GM12891 (cell line): ENCODE measurements around the gene CDH24.

Experiments used
- POLR2A ChIP-seq: IDR thresholded peaks from 2 replicates; pipeline ENCODE4 v1.6.1; 2011; ENCODE audit warnings: low read depth, low read length, control low read depth
- POLR2AphosphoS5 ChIP-seq: IDR thresholded peaks from 2 replicates; pipeline ENCODE4 v1.6.1; 2011; ENCODE audit warnings: low read depth, low read length, control low read depth
- TAF1 ChIP-seq: IDR thresholded peaks from 2 replicates; pipeline ENCODE4 v1.6.1; 2011; ENCODE audit warnings: low read depth, low read length, control low read depth

- no peak for TF ChIP-seq POLR2AphosphoS5
- no peak for TF ChIP-seq POLR2A
- TF ChIP-seq TAF1 = no peak
Measured at GRCh38 chr14:23043145-23043544, 14.2 kb downstream of the CDH24 start.
